ENCODE data around the gene CENPK.

Gene CENPK

GRCh38 chr5:65480306-65480865 is 82.6 kb downstream of the CENPK start:
- Histone ChIP-seq H3K9ac (ENCODE audit: low read length) (peak overlapping the region; percentile 53), H3K27me3 (ENCODE audit: low read length) (no peaks in the 10 kb centered on the region), H3K79me2 (ENCODE audit: insufficient read depth, low read length) (no peaks in the 10 kb centered on the region), H3K36me3 (ENCODE audit: low read length) (no peaks in the 10 kb centered on the region), H3K4me3 (ENCODE audit: insufficient read depth, low read length, poor library complexity, severe bottlenecking) (peak overlapping the region; percentile 61), H4K20me1 (ENCODE audit: low read depth, low read length) (no peaks in the 10 kb centered on the region), H3K9me2 (replicated peaks; ENCODE audit: insufficient read depth, low read length) (no peaks in the 10 kb centered on the region), H3K27ac (ENCODE audit: low read depth, low read length) (no peak overlapping the region), H3K9me3 (ENCODE audit: insufficient read depth, low read length) (no peaks in the 10 kb centered on the region), H3F3A (ENCODE audit: insufficient read depth) (peaks cover 12% of the 10 kb centered on the region), H2AFZ (ENCODE audit: low read depth, low read length, severe bottlenecking) (peak overlapping the region; percentile 89), H3K4me2 (ENCODE audit: low read depth, low read length, poor library complexity, severe bottlenecking) (peak overlapping the region; percentile 99)
- TF ChIP-seq EZH2phosphoT487 (conservative IDR thresholded peaks at IDR 0.05; ENCODE audit: low read length) (no peak), CTCF (IDR thresholded peaks at IDR 0.05; ENCODE audit: insufficient read depth, low read length, poor library complexity, severe bottlenecking) (no peak)

- no peak overlapping the region for H3K27ac ChIP-seq (ENCODE audit: low read depth, low read length)
- H3K36me3 ChIP-seq (ENCODE audit: low read length) = no peaks in the 10 kb centered on the region
- no peak for TF ChIP-seq EZH2phosphoT487 (conservative IDR thresholded peaks at IDR 0.05; ENCODE audit: low read length)
- TF ChIP-seq CTCF (IDR thresholded peaks at IDR 0.05; ENCODE audit: insufficient read depth, low read length, poor library complexity, severe bottlenecking) = no peak
- no peaks in the 10 kb centered on the region for H3K27me3 ChIP-seq (ENCODE audit: low read length)
- H3K4me2 ChIP-seq (ENCODE audit: low read depth, low read length, poor library complexity, severe bottlenecking) = peak overlapping the region; percentile 99
- no peaks in the 10 kb centered on the region for H4K20me1 ChIP-seq (ENCODE audit: low read depth, low read length)
- H3K9me3 ChIP-seq (ENCODE audit: insufficient read depth, low read length) = no peaks in the 10 kb centered on the region
- H3K9ac ChIP-seq (ENCODE audit: low read length) = no peak overlapping the region
- no peaks in the 10 kb centered on the region for H3K79me2 ChIP-seq (ENCODE audit: insufficient read depth, low read length)
- H3K4me3 ChIP-seq (ENCODE audit: insufficient read depth, low read length, poor library complexity, severe bottlenecking) = no peak overlapping the region
- H3F3A ChIP-seq (ENCODE audit: insufficient read depth) = peaks cover 12% of the 10 kb centered on the region
- no peaks in the 10 kb centered on the region for H3K9me2 ChIP-seq (replicated peaks; ENCODE audit: insufficient read depth, low read length)
- no peak overlapping the region for H2AFZ ChIP-seq (ENCODE audit: low read depth, low read length, severe bottlenecking)
These were observed 83.4 kb downstream of the CENPK start for GRCh38 chr5:65479527-65479926.

DNA sequence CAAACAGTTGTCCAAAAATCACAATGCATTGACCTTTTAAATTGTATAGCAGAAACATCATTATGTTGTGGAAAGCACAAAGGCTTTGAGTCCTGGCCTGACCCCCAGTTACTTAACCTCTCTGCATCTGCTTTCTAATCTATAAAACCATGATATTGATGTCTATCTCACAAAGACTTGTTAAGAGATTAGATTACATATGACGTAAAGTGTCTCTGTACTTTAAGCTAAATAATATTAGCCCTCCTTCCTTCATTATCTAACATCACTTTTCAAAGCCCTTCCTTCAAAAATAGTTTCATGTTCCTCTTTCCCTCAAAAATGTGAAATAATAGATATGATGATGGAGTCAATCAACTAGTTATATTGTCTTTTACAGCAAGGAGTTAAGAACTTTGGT is 84.6 kb downstream of the CENPK start:
- Histone ChIP-seq H3K36me3 (ENCODE audit: low read length) (no peaks in the 10 kb centered on the region), H3K9me3 (ENCODE audit: insufficient read depth, low read length) (no peaks in the 10 kb centered on the region), H3K27me3 (ENCODE audit: low read length) (no peaks in the 10 kb centered on the region), H3K9ac (ENCODE audit: low read length) (no peak overlapping the region), H3K9me2 (replicated peaks; ENCODE audit: insufficient read depth, low read length) (no peaks in the 10 kb centered on the region), H3K4me2 (ENCODE audit: low read depth, low read length, poor library complexity, severe bottlenecking) (no peak overlapping the region), H3F3A (ENCODE audit: insufficient read depth) (peaks cover 3% of the 10 kb centered on the region), H2AFZ (ENCODE audit: low read depth, low read length, severe bottlenecking) (no peak overlapping the region), H3K4me3 (ENCODE audit: insufficient read depth, low read length, poor library complexity, severe bottlenecking) (no peak overlapping the region), H3K79me2 (ENCODE audit: insufficient read depth, low read length) (no peaks in the 10 kb centered on the region), H3K27ac (ENCODE audit: low read depth, low read length) (no peak overlapping the region), H4K20me1 (ENCODE audit: low read depth, low read length) (no peaks in the 10 kb centered on the region)
- TF ChIP-seq EZH2phosphoT487 (conservative IDR thresholded peaks at IDR 0.05; ENCODE audit: low read length) (no peak), CTCF (IDR thresholded peaks at IDR 0.05; ENCODE audit: insufficient read depth, low read length, poor library complexity, severe bottlenecking) (no peak)

Measured in SU-DHL-6 (cell line).